HepG2 (cell line): ENCODE measurements around the gene HPGD. TPM values are rescaled to one million over a fixed set of nuclear protein-coding genes. Genes with fewer than 3 reads are reported as not detected.
A peak's percentile ranks its signal among the peaks of the same experiment; 100 is the strongest.

ENCODE experiments used
- ATAC-seq: fragments of 200-7000 bp; cut with Tn5 transposase; 3 replicates; pipeline ENCODE4 v1.9.1; 2020; ENCODE audit warnings: mild to moderate bottlenecking, moderate library complexity
- BruUV-seq: library from RNA; stranded (reverse); fragments of 400-500 nt; replicated peaks from 2 replicates; lab custom pipeline; 2021; lab: Mats Ljungman, UMichigan
- CTCF ChIA-PET: fragments of 300-600 bp; formaldehyde crosslinking; extraction: SDS; loops from one replicate; lab custom pipeline; 2021; ENCODE audit warnings: low total read pairs, inconsistent platforms, low intra/inter-chr PET ratio; lab: Yijun Ruan, JAX
- POLR2A ChIA-PET: fragments of 350-600 bp; sonication (Branson Sonifier 250); formaldehyde crosslinking; loops from one replicate; lab custom pipeline; 2020; ENCODE audit warnings: antibody characterized with exemption, inconsistent platforms; lab: Yijun Ruan, JAX
- DNase-seq: peaks from one replicate; pipeline ENCODE4 v3.0.0-alpha.2; 2015; ENCODE audit warnings: low spot score
- FAIRE-seq: peaks from 3 replicates; lab custom pipeline; 2011; peaks lifted over from hg19 to GRCh38; lab: Jason Lieb, UNC
- H2AFZ ChIP-seq: one replicate; pipeline ENCODE4 v1.6.1; 2011; ENCODE audit warnings: low read length, inconsistent platforms
- H3K27ac ChIP-seq: fragments of 300-600 bp; 3 replicates; pipeline ENCODE4 v1.8.0; 2011; ENCODE audit warnings: mixed run types, mild to moderate bottlenecking, mixed read lengths, low read length, inconsistent platforms; ENCODE audit not compliant: insufficient read depth; ENCODE audit errors: extremely low read length
- H3K27me3 ChIP-seq, 2 experiments: fragments of 200-600 bp in 1 of 2; 2 replicates in 1 of 2; 3 replicates in 1 of 2; pipeline versions ENCODE4 v1.6.0 to v1.8.0; 2011; ENCODE audit warnings: low read length in 2 of 2, mild to moderate bottlenecking in 2 of 2, moderate library complexity in 2 of 2, inconsistent platforms in 1 of 2; ENCODE audit not compliant: insufficient read depth in 2 of 2, control insufficient read depth in 1 of 2
- H3K36me3 ChIP-seq, 2 experiments: fragments of 200-600 bp in 1 of 2; replicated peaks in 1 of 2; 2 replicates in 1 of 2; 3 replicates in 1 of 2; pipeline versions ENCODE4 v1.5.1 to v1.8.0; 2011; ENCODE audit warnings: low read length in 2 of 2, inconsistent platforms in 1 of 2; ENCODE audit not compliant: insufficient read depth in 2 of 2, control insufficient read depth in 1 of 2
- H3K4me1 ChIP-seq: 2 replicates; pipeline ENCODE4 v1.5.1; 2012; ENCODE audit warnings: low read length, inconsistent platforms; ENCODE audit not compliant: insufficient read depth
- H3K4me2 ChIP-seq: 2 replicates; pipeline ENCODE4 v1.6.0; 2011; ENCODE audit warnings: low read depth, low read length, inconsistent platforms
- H3K4me3 ChIP-seq, 3 experiments: fragments of 200-600 bp in 1 of 3; sonication (generic), shearing (Covaris generic) in 1 of 3; replicated peaks in 1 of 3; 2 replicates each; pipeline ENCODE4 v1.5.1; 2011 to 2016; ENCODE audit warnings: low read length in 3 of 3, inconsistent platforms in 2 of 3, low read depth in 2 of 3, mild to moderate bottlenecking in 2 of 3, control low read depth in 1 of 3, mixed read lengths in 1 of 3; ENCODE audit not compliant: insufficient read depth in 1 of 3
- H3K79me2 ChIP-seq: one replicate; pipeline ENCODE4 v1.6.1; 2011; ENCODE audit warnings: low read length, inconsistent platforms; ENCODE audit not compliant: insufficient read depth
- H3K9ac ChIP-seq: 2 replicates; pipeline ENCODE4 v1.6.0; 2011; ENCODE audit warnings: mild to moderate bottlenecking, low read depth, low read length, inconsistent platforms; ENCODE audit not compliant: insufficient read depth
- H3K9me3 ChIP-seq: 2 replicates; pipeline ENCODE4 v1.5.1; 2012; ENCODE audit warnings: mild to moderate bottlenecking, low read length
- H4K20me1 ChIP-seq: 2 replicates; pipeline ENCODE4 v1.6.0; 2011; ENCODE audit warnings: inconsistent platforms, mild to moderate bottlenecking, low read length, moderate library complexity; ENCODE audit not compliant: insufficient read depth
- ARNTL ChIP-seq: sonication (generic); formaldehyde crosslinking; IDR thresholded peaks from 2 replicates; pipeline ENCODE4 v1.4.0; 2020; ENCODE audit warnings: mild to moderate bottlenecking, missing genetic modification reagents
- EP300 ChIP-seq, 3 experiments: sonication (generic) in 1 of 3; formaldehyde crosslinking in 1 of 3; IDR thresholded peaks; 2 replicates each; pipeline versions ENCODE4 v1.5.1 to v1.6.1; 2011 to 2020; ENCODE audit warnings: low read depth in 2 of 3, low read length in 2 of 3, borderline replicate concordance in 1 of 3, improper control_type of control experiment in 1 of 3, mild to moderate bottlenecking in 1 of 3, missing genetic modification reagents in 1 of 3, moderate library complexity in 1 of 3
- HES4 ChIP-seq: sonication (generic); formaldehyde crosslinking; IDR thresholded peaks from 2 replicates; pipeline ENCODE4 v1.9.0; 2021; ENCODE audit warnings: mild to moderate bottlenecking, missing genetic modification reagents, borderline replicate concordance
- HNF4A ChIP-seq: sonication (generic); formaldehyde crosslinking; IDR thresholded peaks from 2 replicates; pipeline ENCODE4 v1.4.0; 2020; ENCODE audit warnings: missing genetic modification reagents
- MEIS2 ChIP-seq: sonication (generic); formaldehyde crosslinking; IDR thresholded peaks from 2 replicates; pipeline ENCODE4 v1.9.0; 2021; ENCODE audit warnings: mild to moderate bottlenecking, missing genetic modification reagents
- MYNN ChIP-seq: sonication (generic); formaldehyde crosslinking; IDR thresholded peaks from 2 replicates; pipeline ENCODE4 v1.4.0; 2020; ENCODE audit warnings: mild to moderate bottlenecking, low read depth, missing genetic modification reagents
- PITX1 ChIP-seq: sonication (generic); formaldehyde crosslinking; IDR thresholded peaks from 2 replicates; pipeline ENCODE4 v1.5.1; 2020; ENCODE audit warnings: mild to moderate bottlenecking, missing genetic modification reagents
- RARA ChIP-seq: IDR thresholded peaks from 2 replicates; pipeline ENCODE4 v1.6.1; 2016; ENCODE audit warnings: missing genetic modification reagents, missing compliant biosample characterization
- ZNF12 ChIP-seq: sonication (generic); formaldehyde crosslinking; IDR thresholded peaks from 2 replicates; pipeline ENCODE4 v1.5.0; 2020; ENCODE audit warnings: missing genetic modification reagents
- ZNF121 ChIP-seq: sonication (generic); formaldehyde crosslinking; IDR thresholded peaks from 2 replicates; pipeline ENCODE4 v1.5.0; 2020; ENCODE audit warnings: mild to moderate bottlenecking, missing genetic modification reagents
- ZNF367 ChIP-seq: sonication (generic); formaldehyde crosslinking; IDR thresholded peaks from 2 replicates; pipeline ENCODE4 v1.4.0; 2020; ENCODE audit warnings: missing genetic modification reagents, borderline replicate concordance
- ZNF883 ChIP-seq: sonication (generic); formaldehyde crosslinking; IDR thresholded peaks from 2 replicates; pipeline ENCODE4 v1.5.1; 2020; ENCODE audit warnings: mild to moderate bottlenecking, missing genetic modification reagents; ENCODE audit errors: not compliant biosample characterization
- WGBS: methylation state at CpG from one replicate; pipeline ENCODE4 v1.1.6; 2017; ENCODE audit warnings: low lambda C conversion rate; 5-methylcytosine and 5-hydroxymethylcytosine counted together
- in situ Hi-C: cut with HindIII; loops from 2 replicates; pipeline ENCODE4 v1.10.0; 2017; ENCODE audit warnings: low pct_unique_long_range_greater_than_20kb; ENCODE audit not compliant: extremely low pct_ligation_motif_present
- intact Hi-C: fragments of 100-400 bp; cut with micrococcal nuclease; formaldehyde crosslinking; loops from one replicate; pipeline ENCODE4 v1.10.0; 2022; ENCODE audit not compliant: unreplicated experiment
- polyA plus RNA-seq, 8 experiments: library from polyadenylated mRNA; depleted of rRNA in 3 of 8; stranded (reverse) in 7 of 8; unstranded in 1 of 8; fragments of >200 nt; fragmentation: Illumina TruSeq in 4 of 8; extraction: Trizol in 4 of 8; gene quantifications; 2 replicates each; pipeline versions ENCODE4 v1.2.1 to v1.2.3, GENCODE V29; 2011 to 2016; ENCODE audit warnings: low read depth in 4 of 8, missing spikeins in 1 of 8, mixed read lengths in 1 of 8; ENCODE audit not compliant: insufficient read depth in 1 of 8
- total RNA-seq, 5 experiments: library from RNA; depleted of rRNA; stranded (reverse); fragments of >200 nt; fragmentation: Illumina TruSeq; extraction: Trizol; gene quantifications; 2 replicates each; pipeline ENCODE4 v1.2.3, GENCODE V29; 2016; ENCODE audit warnings: low read depth in 1 of 5
- TF ChIP-seq, protein P1 (sequence below): conservative IDR thresholded peaks from 2 replicates; pipeline ENCODE4 v1.6.1; 2018; ENCODE audit warnings: missing genetic modification reagents
- TF ChIP-seq, protein P2 (sequence below): sonication (generic); formaldehyde crosslinking; IDR thresholded peaks from 2 replicates; pipeline ENCODE4 v1.8.0; 2022; ENCODE audit warnings: mild to moderate bottlenecking, missing genetic modification reagents, borderline replicate concordance

The HPGD gene
- total and polyA plus RNA-seq, 2 of the 13 experiments (the other 11 are each of a cell fraction or from before 2014, with no cell fraction given) = 0.13 to 0.24 TPM

DNA sequence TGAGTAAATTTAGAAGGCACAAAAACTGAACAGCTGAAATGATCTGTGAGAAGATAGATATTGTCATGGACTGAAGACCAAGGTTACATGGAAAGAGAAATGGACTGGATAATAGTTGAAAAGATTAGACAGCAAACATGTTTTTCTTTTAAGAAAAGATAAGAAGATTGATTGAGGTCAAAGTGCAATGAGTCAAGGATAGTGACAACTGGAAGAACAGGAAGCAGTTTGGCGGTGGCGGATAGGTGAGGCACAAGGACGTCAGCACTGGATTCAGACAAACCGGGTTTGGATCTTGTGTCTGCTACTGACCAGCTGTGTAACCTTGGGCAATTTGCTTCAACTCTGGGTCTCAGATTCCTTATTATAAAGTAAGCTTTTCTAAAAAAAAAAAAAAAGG lies 2.0 kb upstream of the HPGD start:
- ChIA-PET CTCF (no interaction called here), POLR2A (no interaction called here)
- Histone ChIP-seq H3K36me3 (no peaks in the 10 kb centered on the region), H4K20me1 (no peaks in the 10 kb centered on the region), H3K4me3 (no peak overlapping the region), H3K79me2 (no peaks in the 10 kb centered on the region), H3K27me3 (peaks cover 0 to 27% of the 10 kb centered on the region in 2 experiments; a peak in 3 of 5 replicates), H3K4me1 (peaks cover 24% of the 10 kb centered on the region), H2AFZ (no peak overlapping the region), H3K9ac (no peak overlapping the region), H3K9me3 (no peaks in the 10 kb centered on the region), H3K4me2 (no peak overlapping the region), H3K27ac (no peak overlapping the region)
- intact Hi-C loops = no loop called here
- no peak for ATAC-seq
- no peak for DNase-seq
- TF ChIP-seq RARA (CRISPR knock-in tag) (peak; percentile 40; the same call in 1 of the 2 replicates), EP300 (IDR thresholded peaks at IDR 0.05; ENCODE audit: low read depth in 2 of 2, low read length in 2 of 2) (peak in 1 of 2 experiments; percentile 6; a peak in 1 of 4 replicates), EP300 (CRISPR knock-in tag; IDR thresholded peaks at IDR 0.05; ENCODE audit: borderline replicate concordance) (no peak), HNF4A (CRISPR knock-in tag) (peak; percentile 30)
- TF ChIP-seq, protein P1, sequence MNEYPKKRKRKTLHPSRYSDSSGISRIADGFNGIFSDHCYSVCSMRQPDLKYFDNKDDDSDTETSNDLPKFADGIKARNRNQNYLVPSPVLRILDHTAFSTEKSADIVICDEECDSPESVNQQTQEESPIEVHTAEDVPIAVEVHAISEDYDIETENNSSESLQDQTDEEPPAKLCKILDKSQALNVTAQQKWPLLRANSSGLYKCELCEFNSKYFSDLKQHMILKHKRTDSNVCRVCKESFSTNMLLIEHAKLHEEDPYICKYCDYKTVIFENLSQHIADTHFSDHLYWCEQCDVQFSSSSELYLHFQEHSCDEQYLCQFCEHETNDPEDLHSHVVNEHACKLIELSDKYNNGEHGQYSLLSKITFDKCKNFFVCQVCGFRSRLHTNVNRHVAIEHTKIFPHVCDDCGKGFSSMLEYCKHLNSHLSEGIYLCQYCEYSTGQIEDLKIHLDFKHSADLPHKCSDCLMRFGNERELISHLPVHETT (CRISPR knock-in tag) = no peak
- in situ Hi-C loops = no loop called here
- BruUV-seq = no TSS peak
- WGBS = 5% methylated on average over 4 of the region's 4 CpGs
- no peak for FAIRE-seq

DNA sequence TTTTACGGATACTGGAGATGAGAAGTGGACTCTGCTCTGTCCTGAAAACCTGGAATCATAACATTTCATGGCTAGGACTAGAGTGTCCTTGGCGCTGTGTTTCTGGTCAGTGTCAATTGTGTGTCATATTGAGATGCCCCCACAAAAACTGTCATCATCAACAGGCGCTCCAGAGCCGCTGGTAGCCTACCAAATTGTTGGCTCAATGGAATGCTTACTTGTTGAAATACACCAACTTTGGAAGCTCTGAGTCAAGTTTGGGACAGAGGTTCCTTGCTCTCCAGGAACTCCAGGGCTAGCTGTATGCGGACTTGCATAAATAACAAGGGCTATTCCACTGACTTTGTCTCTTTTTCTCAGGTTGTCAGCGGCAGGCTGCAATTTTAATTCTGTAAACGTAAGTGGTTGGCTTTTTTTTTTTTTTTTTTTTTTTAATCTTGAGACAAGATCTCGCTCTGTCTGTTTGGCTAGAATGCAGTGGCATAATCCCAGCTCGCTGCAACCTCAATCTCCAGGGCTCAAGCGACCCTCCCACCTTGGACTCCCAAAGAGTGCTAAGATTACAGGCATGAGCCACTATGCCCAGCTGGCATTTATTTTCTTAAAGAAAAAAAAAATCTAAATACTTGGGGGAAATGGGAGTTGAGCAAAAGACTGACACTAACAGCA lies 871 bp upstream of the HPGD start:
- H2AFZ ChIP-seq = no peak overlapping the region
- ChIA-PET CTCF (no interaction called here), POLR2A (no interaction called here)
- intact Hi-C loops (no loop called here), in situ Hi-C loops (no loop called here)
- H3K9ac ChIP-seq = no peak overlapping the region
- no peaks in the 10 kb centered on the region for H3K36me3 ChIP-seq
- FAIRE-seq = no peak
- H3K4me2 ChIP-seq = peak overlapping the region; percentile 75
- H4K20me1 ChIP-seq = no peaks in the 10 kb centered on the region
- no peak for DNase-seq
- 8% methylated on average over 9 of the region's 10 CpGs for WGBS
- H3K4me1 ChIP-seq = peaks cover 24% of the 10 kb centered on the region
- BruUV-seq = no TSS peak
- H3K27ac ChIP-seq = no peak overlapping the region
- peaks cover 0 to 27% of the 10 kb centered on the region in 2 experiments; a peak in 3 of 5 replicates for H3K27me3 ChIP-seq
- no peaks in the 10 kb centered on the region for H3K79me2 ChIP-seq
- peak; percentile 58 for ATAC-seq
- peak overlapping the region in 2 of 3 experiments; percentile 36 to 52; a peak in 2 of 6 replicates for H3K4me3 ChIP-seq
- H3K9me3 ChIP-seq = no peaks in the 10 kb centered on the region
- TF ChIP-seq ARNTL (CRISPR knock-in tag) = no peak
- TF ChIP-seq ZNF121 (CRISPR knock-in tag) = no peak
- no peak for TF ChIP-seq ZNF883 (CRISPR knock-in tag)
- no peak for TF ChIP-seq HES4 (CRISPR knock-in tag)
- TF ChIP-seq MYNN = no peak
- TF ChIP-seq PITX1 (CRISPR knock-in tag) = no peak
- no peak for TF ChIP-seq ZNF12 (CRISPR knock-in tag)
- no peak for TF ChIP-seq ZNF367
- TF ChIP-seq, protein P2, sequence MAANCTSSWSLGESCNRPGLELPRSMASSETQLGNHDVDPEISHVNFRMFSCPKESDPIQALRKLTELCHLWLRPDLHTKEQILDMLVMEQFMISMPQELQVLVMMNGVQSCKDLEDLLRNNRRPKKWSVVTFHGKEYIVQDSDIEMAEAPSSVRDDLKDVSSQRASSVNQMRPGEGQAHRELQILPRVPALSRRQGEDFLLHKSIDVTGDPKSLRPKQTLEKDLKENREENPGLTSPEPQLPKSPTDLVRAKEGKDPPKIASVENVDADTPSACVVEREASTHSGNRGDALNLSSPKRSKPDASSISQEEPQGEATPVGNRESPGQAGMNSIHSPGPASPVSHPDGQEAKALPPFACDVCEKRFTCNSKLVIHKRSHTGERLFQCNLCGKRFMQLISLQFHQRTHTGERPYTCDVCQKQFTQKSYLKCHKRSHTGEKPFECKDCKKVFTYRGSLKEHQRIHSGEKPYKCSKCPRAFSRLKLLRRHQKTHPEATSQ = no peak
- no peak for TF ChIP-seq MEIS2 (CRISPR knock-in tag)
